Stimulated activated CD8-positive, alpha-beta memory T cell treated with anti-CD3 and anti-CD28 coated beads, Interleukin-12 subunit alpha, Interleukin-12 subunit beta, amount 100 ng/mL, for 24 hours (primary cell): Measurements from ENCODE around the gene ARHGAP1.
"Not testable (repeated sequence)": the region's sequence is repeated elsewhere in the genome, so short reads cannot be mapped to it uniquely, and the experiment has no call there.

Source experiments
- DNase-seq: peaks from one replicate; pipeline ENCODE4 v3.0.0-alpha.2; 2020; ENCODE audit errors: extremely low read depth

Gene ARHGAP1

GRCh38 chr11:46673713-46674462, 26.5 kb downstream of the ARHGAP1 start:
- no peak for DNase-seq

- no peak for DNase-seq
Observed at GRCh38 chr11:46672381-46672839, 28.0 kb downstream of the ARHGAP1 start.

GRCh38 chr11:46671958-46672315, 28.5 kb downstream of the ARHGAP1 start:
- no peak for DNase-seq

- not testable (repeated sequence) for DNase-seq
Observed at GRCh38 chr11:46670521-46670920, 29.9 kb downstream of the ARHGAP1 start.

GRCh38 chr11:46669711-46670139, 30.7 kb downstream of the ARHGAP1 start:
- DNase-seq: no peak

GRCh38 chr11:46668480-46669085, 31.8 kb downstream of the ARHGAP1 start:
- DNase-seq: no peak

GRCh38 chr11:46667043-46667481, 33.4 kb downstream of the ARHGAP1 start:
- DNase-seq: no peak

GRCh38 chr11:46666516-46666915, 33.9 kb downstream of the ARHGAP1 start:
- DNase-seq: no peak

GRCh38 chr11:46665356-46665755, 35.1 kb downstream of the ARHGAP1 start:
- DNase-seq: no peak

GRCh38 chr11:46664612-46665011, 35.8 kb downstream of the ARHGAP1 start:
- no peak for DNase-seq

- no peak for DNase-seq
Observed at GRCh38 chr11:46663277-46663940, 37.0 kb downstream of the ARHGAP1 start.

GRCh38 chr11:46662366-46662765, 38.1 kb downstream of the ARHGAP1 start:
- no peak for DNase-seq

- no peak for DNase-seq
Observed at GRCh38 chr11:46661836-46662235, 38.6 kb downstream of the ARHGAP1 start.

- no peak for DNase-seq
Observed at GRCh38 chr11:46659908-46660307, 40.5 kb downstream of the ARHGAP1 start.

GRCh38 chr11:46658259-46658658, 42.2 kb downstream of the ARHGAP1 start:
- DNase-seq: no peak

GRCh38 chr11:46657186-46657585, 43.2 kb downstream of the ARHGAP1 start:
- DNase-seq: no peak

- no peak for DNase-seq
Observed at GRCh38 chr11:46655631-46656030, 44.8 kb downstream of the ARHGAP1 start.

- no peak for DNase-seq
Observed at GRCh38 chr11:46649180-46649738, 51.2 kb downstream of the ARHGAP1 start.

GRCh38 chr11:46643986-46644385, 56.4 kb downstream of the ARHGAP1 start:
- DNase-seq: no peak

- no peak for DNase-seq
Observed at GRCh38 chr11:46643531-46643930, 56.9 kb downstream of the ARHGAP1 start.

- no peak for DNase-seq
Observed at GRCh38 chr11:46642627-46643335, 57.6 kb downstream of the ARHGAP1 start.

- no peak for DNase-seq
Observed at GRCh38 chr11:46641639-46642038, 58.8 kb downstream of the ARHGAP1 start.
